Thyroid gland (tissue), 4 donors: ENCODE data around the gene CDYL2.

ENCODE experiments used
- POLR2A ChIP-seq, 2 donors: fragments of 450-650 bp; IDR thresholded peaks; one replicate each; pipeline ENCODE4 v1.6.1; 2017; ENCODE audit warnings: antibody characterized with exemption in 2 of 2, mild to moderate bottlenecking in 2 of 2, moderate library complexity in 1 of 2
- TF ChIP-seq, protein P1 (sequence below), 6 experiments: fragments of 200-600 bp in 3 of 6; fragments of 450-650 bp in 3 of 6; sonication (generic) in 3 of 6; IDR thresholded peaks; one replicate each; pipeline ENCODE4 v1.5.1; 2016 to 2019; ENCODE audit warnings: antibody characterized with exemption in 6 of 6, mild to moderate bottlenecking in 2 of 6, inconsistent platforms in 1 of 6, moderate library complexity in 1 of 6

DNA sequence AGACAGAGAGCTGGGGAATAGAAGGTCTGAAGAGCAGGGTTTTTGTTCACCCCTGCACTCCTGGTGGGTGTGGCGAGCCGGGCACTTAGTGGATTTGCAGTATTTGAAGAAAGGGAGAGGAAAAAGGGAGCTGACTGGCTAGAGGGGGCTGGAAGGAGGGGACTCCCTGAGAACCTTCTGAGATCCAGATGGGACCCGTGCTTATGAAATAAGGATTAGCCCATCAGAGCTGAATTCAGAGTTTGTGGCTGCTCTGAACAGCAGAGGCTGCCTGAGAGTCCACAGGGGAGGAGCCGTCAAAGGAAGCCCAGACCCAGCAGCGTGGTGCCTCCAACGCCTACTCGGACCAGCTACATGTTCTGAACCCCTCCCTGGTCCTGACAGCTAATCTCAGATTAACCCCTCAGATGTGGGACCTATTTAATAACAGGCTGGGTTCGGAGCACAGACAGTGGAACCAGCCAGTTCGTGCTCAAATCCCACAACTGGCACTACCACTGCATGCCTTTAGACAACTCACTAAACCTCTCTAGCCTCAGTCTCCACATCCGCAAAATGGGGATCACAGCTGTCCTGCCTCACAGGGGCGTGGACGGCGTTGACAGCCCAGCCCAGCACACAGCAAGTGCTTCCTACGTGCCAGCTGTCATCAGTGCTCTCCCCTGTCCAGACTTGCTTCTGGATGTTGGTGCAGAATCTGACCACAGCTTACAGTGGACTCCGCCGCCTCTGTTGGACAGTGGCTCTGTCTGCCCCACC, 193.0 kb downstream of the CDYL2 start:
- TF ChIP-seq, protein P1, sequence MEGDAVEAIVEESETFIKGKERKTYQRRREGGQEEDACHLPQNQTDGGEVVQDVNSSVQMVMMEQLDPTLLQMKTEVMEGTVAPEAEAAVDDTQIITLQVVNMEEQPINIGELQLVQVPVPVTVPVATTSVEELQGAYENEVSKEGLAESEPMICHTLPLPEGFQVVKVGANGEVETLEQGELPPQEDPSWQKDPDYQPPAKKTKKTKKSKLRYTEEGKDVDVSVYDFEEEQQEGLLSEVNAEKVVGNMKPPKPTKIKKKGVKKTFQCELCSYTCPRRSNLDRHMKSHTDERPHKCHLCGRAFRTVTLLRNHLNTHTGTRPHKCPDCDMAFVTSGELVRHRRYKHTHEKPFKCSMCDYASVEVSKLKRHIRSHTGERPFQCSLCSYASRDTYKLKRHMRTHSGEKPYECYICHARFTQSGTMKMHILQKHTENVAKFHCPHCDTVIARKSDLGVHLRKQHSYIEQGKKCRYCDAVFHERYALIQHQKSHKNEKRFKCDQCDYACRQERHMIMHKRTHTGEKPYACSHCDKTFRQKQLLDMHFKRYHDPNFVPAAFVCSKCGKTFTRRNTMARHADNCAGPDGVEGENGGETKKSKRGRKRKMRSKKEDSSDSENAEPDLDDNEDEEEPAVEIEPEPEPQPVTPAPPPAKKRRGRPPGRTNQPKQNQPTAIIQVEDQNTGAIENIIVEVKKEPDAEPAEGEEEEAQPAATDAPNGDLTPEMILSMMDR (IDR thresholded peaks at IDR 0.05): no peak
- TF ChIP-seq POLR2A (IDR thresholded peaks at IDR 0.05): no peak
